GM18519 (cell line): ENCODE measurements around the gene EED.
"Not testable (repeated sequence)": the region's sequence is repeated elsewhere in the genome, so short reads cannot be mapped to it uniquely, and the experiment has no call there.

Experiments
- ATAC-seq: cut with Tn5 transposase; IDR thresholded peaks from one replicate; pipeline ENCODE4 v1.9.1; 2021; ENCODE audit warnings: mild to moderate bottlenecking, moderate library complexity; ENCODE audit not compliant: unreplicated experiment, low FRiP score

The EED gene

DNA sequence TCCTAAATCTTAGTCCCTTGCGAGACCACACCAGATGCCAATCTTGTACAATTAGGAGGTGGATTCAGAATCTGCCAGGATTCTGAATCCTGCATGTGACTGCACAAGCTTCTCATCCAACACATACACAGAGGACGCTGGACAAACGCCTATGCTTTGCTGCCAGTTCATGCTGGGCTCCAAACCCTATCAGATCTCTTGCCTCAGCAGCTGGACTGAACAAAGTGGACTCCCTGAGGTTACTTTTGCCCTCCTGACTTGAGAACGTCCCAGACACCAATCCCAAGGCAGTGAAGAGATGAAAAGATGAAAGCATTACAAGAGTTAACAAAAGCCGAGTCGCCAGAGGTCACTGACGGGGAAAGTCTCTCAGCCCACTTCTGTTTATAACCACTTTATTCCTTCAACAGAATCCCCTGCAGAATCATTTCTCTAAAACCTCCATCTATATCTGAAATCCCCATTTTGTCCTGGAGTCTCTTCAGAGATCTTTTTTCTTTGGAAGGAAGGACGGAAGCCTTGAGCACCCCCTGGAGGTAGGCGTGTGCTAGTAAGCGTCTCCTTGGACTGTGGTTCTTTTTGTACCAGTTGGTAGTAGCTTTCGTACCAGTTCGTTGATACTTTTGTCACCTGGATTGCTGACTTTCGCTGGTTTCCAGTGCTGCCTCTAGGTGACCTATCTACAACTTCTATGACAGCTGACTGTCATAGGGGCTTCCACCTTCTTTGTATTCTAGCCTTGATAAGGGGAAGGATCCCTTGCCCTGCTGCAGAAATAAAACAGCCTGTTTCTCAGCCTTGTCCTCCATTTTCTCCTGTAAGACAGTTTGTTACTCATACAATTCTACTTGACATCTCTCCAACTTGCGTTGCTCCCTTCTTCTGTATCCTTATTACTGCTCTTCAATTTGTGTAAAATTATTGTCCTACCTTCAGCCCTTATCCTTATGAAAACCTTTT lies 26.1 kb upstream of the EED start:
- peak; percentile 33 for ATAC-seq

DNA sequence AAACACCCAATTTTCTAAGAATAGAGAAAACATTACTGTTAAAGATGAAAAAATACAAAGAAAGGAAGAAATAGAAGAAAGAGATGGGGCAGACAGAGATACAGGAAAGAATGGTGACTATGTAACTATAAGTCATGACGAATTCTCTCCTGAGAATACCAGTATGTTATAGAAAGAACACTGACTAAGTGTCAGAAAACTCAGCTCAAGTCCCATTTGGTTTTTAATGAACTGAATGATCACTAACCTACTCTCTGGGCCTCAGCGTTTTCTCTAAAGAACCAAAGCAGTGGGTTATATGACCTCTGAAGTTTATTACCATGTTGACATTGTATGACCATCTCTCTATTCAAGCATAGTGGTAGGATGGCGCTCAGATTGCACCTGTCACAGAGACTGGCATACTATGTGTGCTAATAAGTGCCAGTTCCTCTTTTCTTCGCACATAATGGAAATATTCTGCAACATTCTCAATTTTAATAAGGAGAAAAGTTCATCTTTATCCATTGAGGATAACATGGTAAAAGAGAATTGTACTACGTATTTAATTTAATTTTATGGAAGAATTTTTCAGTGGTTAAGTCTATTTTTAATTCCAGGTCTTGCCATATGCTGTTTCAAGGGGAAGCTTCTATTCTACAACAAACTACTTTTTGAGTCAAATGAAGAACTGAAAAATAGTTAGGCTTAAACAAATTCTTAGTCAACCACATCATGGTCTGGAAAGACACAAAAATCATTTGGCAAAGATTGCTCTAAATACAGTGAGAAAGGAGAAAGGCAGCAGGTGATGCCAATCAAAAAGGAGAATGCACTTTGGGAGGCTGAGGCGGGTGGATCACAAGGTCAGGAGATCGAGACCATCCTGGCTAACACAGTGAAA lies 25.0 kb upstream of the EED start:
- peak; percentile 67 for ATAC-seq

DNA sequence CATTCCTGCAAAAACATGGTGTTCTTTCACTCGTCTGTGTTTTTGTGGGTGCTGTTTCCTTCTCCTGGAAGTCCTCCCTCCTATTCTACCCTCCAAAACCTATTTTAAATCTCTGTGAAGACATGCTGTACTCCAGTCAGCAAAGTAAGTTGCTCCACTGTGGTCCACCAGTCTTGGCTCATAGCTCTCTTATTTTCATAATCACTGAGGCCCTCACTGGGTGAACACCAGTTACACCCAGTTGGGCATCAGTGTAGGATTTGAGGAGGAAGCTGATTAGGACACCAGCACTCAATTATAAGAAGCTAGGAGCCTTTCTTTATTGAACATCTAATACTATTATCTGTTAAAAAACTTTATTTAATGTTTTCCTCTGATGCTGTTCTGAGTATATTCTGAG lies 23.9 kb upstream of the EED start:
- no peak for ATAC-seq

DNA sequence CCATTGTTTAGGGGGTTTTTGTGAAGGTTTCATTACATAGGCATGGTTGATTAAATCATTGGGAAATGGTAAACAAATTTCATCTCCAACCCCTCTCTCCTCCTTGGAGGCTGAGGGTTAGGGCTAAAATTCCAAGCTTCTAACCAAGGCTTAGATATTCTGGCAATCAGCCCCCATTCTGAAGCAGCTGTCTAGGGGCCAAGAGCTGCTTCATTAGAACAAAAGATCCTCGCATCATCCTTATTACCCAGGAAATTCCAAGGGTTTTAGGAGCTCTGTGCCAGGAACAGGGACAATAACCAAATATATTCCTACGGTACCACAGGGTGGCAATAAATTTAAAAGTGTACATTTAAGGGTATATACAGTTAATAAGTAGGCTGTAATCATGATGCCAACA lies 22.5 kb upstream of the EED start:
- no peak for ATAC-seq

DNA sequence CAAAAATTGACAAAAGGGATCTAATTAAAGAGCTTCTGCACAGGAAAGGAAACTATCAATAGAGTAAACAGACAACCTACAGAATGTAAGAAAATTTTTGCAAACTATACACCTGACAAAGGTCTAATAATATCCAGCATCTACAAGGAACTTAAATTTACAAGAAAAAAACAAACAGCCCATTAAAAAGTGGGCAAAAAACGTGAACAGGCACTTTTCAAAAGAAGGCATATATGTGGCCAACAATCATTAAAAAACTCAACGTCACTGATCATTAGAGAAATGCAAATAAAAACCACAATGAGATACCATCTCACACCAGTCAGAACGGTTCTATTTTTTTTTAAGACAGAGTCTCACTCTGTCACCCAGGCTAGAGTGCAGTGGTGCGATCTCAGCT lies 20.0 kb upstream of the EED start:
- ATAC-seq, result not testable (repeated sequence)

DNA sequence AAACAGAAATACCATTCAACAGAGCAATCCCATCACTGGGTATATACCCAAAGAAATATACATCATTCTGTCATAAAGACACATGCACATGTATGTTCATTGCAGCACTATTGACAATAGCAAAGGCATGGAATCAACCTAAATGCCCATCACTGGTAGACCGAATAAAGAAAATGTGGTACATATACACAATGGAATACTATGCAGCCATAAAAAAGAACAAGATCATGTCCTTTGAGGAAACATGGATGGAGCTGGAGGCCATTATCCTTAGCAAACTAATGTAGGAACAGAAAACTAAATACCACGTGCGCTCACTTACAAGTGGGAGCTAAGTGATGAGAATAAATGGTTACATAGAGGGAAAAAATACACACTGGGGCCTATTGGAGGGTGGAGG lies 19.2 kb upstream of the EED start:
- not testable (repeated sequence) for ATAC-seq

DNA sequence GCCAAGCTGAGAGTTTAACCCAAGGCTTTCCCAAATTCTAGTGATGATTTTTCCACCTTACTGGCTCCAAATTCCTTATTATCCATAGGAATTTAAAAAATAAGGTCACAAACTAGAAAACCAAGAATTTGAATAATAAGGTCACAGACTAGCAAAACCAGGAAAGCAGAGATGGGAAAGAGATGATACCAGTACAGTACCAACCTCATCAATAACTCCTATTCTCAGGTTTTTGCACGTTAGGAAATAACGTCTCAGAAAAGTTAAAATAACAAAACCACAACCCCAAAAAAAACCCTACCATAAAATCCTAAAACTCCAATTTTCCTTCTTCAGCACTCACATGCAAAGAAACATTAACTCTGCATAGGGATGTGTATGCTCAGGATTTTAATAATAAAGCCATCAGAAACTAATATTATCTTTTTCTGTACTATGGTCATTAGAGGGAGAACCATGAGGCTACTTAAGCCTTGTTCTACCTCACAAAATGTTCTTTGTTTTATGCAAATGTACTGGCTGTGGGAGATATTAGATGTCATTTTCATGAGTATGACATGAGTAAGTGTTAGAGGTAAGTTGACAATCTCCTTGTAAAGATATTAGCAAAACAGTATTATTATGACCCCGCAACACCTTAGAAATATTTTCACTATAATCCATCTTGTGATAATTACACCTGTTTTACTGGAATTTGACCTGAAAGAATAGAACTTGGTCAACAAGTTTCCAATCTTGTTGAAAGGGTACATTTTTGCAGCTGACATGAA lies 16.1 kb upstream of the EED start:
- peak; percentile 47 for ATAC-seq

DNA sequence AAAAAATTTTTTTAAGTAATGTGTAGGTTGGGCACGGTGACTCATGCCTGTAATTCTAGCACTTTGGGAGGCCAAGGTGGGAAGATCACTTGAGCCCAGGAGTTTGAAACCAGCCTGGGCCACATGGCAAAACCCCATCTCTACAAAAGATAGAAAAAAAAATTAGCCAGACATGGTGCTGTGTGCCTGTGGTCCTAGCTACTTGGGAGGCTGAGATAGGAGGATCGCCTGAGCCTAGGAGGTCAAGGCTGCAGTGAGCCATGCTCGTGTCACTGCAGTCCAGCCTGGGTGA lies 15.6 kb upstream of the EED start:
- ATAC-seq, result not testable (repeated sequence)

DNA sequence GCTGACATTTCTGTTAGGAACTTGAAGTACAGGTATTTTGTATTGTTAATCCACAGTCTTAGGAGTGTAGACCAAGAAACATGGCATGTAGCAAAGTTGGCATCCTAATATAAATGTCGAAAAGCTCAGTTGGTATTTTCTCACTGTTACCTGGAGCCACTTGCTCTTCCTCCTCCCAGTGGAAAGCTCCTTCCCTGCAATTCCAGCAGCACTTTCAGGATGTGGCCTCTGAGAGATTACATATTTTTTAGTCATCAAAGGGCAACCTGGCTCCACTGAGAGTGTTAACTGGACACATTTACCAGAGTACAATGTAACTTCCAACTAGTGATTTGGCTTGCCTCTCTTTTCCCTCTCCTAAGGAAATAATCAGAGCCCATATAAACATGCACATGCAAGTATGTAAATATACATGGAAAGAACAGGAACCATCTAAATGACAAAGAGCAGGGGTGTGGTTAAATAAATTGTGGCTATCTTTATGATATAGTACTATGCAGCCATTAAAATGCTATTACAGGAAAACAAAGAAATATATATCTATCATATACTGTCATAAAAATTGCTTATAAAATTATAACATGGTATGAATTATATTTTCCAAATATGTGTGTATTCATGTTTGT lies 14.3 kb upstream of the EED start:
- ATAC-seq, result no peak

DNA sequence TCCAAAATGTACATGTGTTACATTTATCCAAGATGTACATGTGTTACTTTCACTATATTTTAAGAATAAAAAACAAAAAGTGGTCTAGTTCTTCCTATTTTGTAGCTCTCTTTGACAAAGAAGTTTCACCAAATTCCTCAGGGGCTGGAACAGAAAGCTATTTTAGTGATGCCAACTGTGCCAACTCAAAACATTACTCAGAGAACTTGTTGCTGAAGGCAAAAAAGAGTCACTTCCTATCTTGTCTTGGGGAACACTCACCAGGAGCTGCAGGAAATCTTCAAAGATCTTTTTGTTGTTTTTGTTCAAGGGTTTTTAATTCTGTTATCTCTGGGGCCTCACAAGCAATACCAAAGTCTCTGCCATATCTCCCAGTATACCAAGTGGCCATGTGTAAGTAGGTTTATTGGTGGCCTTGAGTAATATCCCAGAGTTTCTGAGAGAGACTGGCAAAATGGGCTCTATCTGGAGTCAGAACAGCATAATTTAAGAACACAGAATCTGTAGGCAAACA lies 13.6 kb upstream of the EED start:
- no peak for ATAC-seq

DNA sequence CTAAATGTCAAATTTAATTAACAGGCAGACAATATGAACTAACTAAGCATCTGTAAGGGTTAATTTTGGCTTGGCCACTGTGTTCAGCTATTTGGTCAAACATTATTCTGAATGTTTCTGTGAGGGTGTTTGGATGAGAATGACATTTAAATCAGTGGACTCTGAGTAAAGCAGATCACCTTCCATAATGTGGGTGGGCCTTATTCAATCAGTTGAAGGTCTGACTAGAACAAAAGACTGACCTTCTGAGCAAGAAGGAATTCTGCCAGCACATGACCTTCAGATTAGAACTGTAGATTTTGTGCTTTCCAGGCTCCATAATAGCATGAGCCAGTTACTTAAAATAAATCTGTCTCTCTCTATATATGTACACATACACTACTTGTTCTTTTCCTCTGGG lies 12.0 kb upstream of the EED start:
- ATAC-seq, result no peak

DNA sequence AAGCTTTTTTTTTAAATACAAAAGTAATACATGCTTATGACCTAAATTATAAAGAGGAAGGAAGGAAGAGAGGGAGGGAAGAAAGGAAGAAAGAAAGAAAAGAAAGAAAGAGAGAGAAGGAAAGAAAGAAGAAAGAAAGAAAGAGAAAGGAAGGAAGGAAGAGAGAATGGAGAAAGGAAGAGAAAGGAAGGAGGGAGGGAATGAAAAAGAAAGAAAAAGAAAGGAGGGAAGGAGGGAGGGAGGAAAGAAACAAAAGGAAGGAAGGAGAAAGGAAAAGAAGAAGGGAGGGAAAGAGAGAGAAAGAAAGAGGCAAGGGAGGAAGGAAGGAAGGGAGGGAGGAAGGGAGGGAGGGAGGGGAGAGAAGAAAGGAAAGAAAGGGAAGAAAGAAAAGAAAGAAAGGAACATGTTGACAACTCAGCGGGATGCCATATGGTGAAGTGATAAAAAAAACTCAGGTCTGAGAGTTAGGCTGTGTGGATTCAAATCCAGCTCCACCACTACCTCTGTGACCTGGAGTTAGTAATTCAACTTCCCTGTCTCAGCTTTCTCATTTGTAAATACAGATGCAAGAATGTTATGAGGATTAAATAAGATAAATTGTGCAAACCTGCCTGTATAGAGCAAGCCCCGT lies 9.6 kb upstream of the EED start:
- no peak for ATAC-seq

DNA sequence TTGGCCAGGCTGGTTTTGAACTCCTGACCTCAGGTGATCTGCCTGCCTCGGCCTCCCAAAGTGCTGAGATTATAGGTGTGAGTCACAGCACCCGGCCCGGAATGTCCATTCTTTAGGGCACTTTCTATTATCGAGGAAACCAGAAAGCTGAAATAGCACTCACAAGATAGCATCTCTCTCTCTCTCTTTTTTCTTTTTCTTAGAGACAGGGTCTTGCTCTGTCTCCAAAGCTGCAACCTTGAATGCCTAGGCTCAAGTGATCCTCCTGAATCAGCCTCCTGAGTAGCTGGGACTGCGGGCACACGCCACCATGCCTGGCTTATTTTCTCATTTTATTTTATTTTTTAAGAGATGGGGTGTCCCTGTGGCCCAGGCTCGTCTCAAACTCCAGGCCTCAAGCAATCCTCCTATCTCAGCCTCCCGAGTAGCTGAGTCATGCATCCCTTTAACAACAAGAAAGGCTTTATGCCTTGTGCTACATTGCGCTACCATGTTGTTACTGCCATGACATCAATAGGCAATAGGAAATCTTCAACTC lies 7.2 kb upstream of the EED start:
- ATAC-seq, result no peak

DNA sequence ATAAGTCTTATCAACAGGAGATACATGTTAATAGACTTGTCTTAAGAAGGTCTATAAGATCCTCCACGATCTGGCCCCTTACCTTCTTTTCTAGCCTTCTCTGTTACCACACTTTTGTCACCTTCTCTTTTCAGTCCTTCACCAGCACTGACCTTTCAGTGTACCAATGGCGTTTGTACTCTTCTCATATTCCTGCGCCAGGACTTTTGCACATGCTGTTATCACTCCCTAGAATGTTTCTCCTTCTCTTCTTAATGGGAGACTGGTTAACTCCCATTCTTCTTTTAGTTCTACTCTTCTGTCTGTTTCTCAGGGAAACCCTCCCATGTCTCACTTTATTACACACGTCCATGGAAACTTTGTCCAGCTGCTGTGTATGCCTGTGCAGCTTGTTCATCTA lies 4.4 kb upstream of the EED start:
- no peak for ATAC-seq

DNA sequence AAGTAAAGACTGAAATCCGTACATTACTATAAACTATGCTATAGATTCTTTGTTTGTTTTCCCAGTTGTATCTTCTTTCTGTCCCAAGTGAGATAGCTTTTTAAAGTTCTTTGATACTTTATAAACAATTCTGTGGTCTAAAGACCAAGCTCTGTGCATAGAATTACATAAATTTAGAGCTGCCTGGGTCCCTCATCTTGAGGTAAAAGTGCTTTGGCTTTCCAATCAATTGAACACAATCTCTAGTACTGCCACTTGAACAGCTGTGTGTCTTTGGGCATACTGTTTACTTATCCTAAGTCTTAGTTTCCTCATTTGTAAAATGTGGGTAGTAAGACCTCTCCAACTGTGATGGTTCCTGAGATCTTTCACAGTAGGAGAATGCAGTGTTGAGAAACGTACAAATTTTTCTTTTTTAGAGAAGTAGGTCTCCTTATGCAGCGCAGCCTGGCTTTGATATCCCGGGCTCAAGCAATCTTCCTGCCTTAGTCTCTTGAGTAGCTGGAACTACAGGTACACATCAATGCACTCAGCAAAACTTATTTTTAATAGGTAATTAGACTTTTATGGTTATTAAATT lies 2.5 kb upstream of the EED start:
- ATAC-seq, result no peak

DNA sequence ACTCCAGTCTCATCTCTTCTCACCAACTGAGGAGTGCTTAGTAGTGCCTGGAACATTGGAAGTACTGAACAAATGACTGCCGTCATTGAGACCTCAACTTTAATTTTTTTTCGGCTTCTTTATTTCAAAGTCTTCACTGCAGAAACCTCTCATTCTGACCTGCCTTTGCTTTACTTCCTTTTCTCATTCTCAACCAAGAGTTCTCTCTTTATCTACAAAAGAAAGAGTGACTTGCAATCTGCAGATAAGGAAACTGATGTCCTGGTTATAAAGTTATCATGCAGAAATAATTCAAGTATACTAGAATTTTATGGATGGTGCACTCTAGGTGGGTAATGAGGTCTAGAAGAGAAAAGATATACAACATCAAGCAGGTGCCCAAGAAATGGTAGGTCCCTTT lies 1.2 kb upstream of the EED start:
- no peak for ATAC-seq

DNA sequence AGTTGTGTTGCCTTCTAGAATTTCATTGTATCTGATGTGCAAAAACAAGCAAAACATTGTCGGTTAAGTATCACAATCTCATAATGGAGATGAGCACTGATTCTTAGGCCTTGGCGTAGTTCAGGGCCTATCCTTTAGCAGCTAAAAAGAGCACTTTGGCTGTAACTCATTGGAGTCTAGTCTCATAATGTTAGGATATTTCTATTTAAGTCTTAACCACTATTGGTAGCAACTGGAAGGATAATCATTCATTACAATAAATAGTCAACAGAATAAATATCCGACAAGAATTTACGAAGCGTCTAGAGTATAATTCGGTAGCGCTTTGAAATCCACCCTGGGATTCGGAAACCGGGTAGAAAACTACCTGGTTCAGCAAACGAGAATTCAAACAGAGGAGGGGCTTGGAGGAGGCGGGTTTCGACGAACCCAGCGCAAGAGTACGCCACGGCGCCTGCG lies 461 bp upstream of the EED start:
- peak; percentile 55 for ATAC-seq

DNA sequence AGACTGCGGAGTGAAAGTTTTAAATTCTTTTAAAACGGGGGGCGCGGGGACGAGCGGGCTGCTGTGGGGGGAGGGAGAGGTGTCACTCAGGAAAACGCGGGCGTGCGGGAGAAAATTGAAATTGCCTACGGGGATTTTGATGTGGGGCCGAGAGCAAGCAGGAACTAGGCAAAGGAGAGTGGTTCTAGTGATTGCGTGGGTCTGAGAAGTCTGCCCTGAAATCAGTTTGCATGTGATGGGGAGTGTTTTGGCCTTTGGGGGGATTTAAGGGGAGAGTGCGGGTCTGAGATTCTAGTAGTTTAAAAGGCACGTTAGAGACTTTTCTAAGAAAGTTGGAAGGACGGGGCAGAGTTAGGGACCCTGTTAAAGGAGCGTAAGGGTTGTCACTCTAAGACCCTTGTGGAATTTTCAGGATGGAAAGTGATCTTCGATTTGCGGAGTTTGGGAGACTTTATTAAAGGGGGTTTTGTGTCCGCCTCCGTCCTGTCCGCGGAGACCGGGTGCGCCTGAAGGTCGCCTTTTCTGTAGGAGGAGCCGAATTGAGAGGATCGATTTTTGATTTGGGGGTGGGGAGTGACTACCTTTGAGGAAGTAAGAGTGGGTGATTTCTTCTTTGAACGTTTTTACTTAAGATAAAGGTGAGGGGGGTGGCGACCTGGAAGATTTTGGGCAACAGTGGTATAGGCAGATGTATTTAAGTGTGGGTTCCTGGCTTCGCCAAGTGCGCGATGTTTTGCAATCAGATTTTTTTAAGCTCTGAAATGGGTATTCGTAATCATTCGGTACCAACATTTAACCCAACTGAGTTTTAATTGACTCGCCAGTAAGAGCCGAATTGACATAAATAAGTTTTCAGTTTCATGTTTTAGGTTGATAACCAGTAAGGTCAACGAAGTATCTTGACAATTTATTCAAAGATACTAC lies 1.1 kb downstream of the EED start:
- ATAC-seq, result no peak
